Fibroblast of lung (primary cell): ENCODE results near the gene SPI1. TPM values are rescaled to one million over a fixed set of nuclear protein-coding genes. Genes with fewer than 3 reads are reported as not detected.
"Not testable (repeated sequence)": the region's sequence is repeated elsewhere in the genome, so short reads cannot be mapped to it uniquely, and the experiment has no call there.

ENCODE experiments used
- DNase-seq, 2 donors: peaks; one replicate each; pipeline versions ENCODE4 v3.0.0 to v3.0.0-alpha.2; 2010; ENCODE audit warnings: low read depth in 2 of 2
- H2AFZ ChIP-seq: 2 replicates; pipeline ENCODE4 v1.5.1; 2012; ENCODE audit warnings: low read length, control low read depth, inconsistent platforms
- H3K27ac ChIP-seq: 2 replicates; pipeline ENCODE4 v1.5.1; 2011; ENCODE audit warnings: low read length, control low read depth; ENCODE audit not compliant: insufficient read depth
- H3K27me3 ChIP-seq: 2 replicates; pipeline ENCODE4 v1.5.1; 2011; ENCODE audit warnings: mild to moderate bottlenecking, low read length; ENCODE audit not compliant: control insufficient read depth, insufficient read depth
- H3K36me3 ChIP-seq: 2 replicates; pipeline ENCODE4 v1.5.1; 2011; ENCODE audit warnings: low read length; ENCODE audit not compliant: control insufficient read depth, insufficient read depth
- H3K4me1 ChIP-seq: 2 replicates; pipeline ENCODE4 v1.5.1; 2011; ENCODE audit warnings: low read length; ENCODE audit not compliant: control insufficient read depth, insufficient read depth; ENCODE audit errors: extremely low read depth
- H3K4me2 ChIP-seq: 2 replicates; pipeline ENCODE4 v1.5.1; 2011; ENCODE audit warnings: low read length, control low read depth; ENCODE audit not compliant: insufficient read depth; ENCODE audit errors: extremely low read depth
- H3K4me3 ChIP-seq, 4 experiments: fragments of 200-600 bp in 1 of 4; sonication (generic) in 1 of 4; replicated peaks in 1 of 4; 2 replicates each; pipeline ENCODE4 v1.5.1; 2011 to 2016; ENCODE audit warnings: low read length in 4 of 4, low read depth in 3 of 4, mild to moderate bottlenecking in 3 of 4, control low read depth in 2 of 4, inconsistent platforms in 1 of 4, mixed read lengths in 1 of 4; ENCODE audit not compliant: insufficient read depth in 1 of 4; ENCODE audit errors: control extremely low read depth in 1 of 4
- H3K79me2 ChIP-seq: 2 replicates; pipeline ENCODE4 v1.5.1; 2012; ENCODE audit warnings: mild to moderate bottlenecking, low read length, inconsistent platforms; ENCODE audit not compliant: control insufficient read depth, insufficient read depth
- H3K9ac ChIP-seq: 2 replicates; pipeline ENCODE4 v1.5.1; 2011; ENCODE audit warnings: mild to moderate bottlenecking, low read length, control low read depth; ENCODE audit not compliant: insufficient read depth
- H3K9me3 ChIP-seq: 2 replicates; pipeline ENCODE4 v1.5.1; 2012; ENCODE audit warnings: low read depth, low read length; ENCODE audit not compliant: control insufficient read depth, insufficient read depth
- H4K20me1 ChIP-seq: 2 replicates; pipeline ENCODE4 v1.5.1; 2011; ENCODE audit warnings: low read length; ENCODE audit not compliant: control insufficient read depth, insufficient read depth; ENCODE audit errors: extremely low read depth
- EZH2 ChIP-seq: IDR thresholded peaks from 2 replicates; pipeline ENCODE4 v1.5.1; 2012; ENCODE audit warnings: low read length, control low read depth, mild to moderate bottlenecking; ENCODE audit errors: missing control alignments
- polyA plus RNA-seq, 2 donors: library from polyadenylated mRNA; depleted of rRNA in 1 of 2; stranded (reverse) in 1 of 2; unstranded in 1 of 2; fragments of >200 nt; gene quantifications; 2 replicates each; pipeline ENCODE4 v1.2.1, GENCODE V29; 2011 to 2012; ENCODE audit warnings: missing spikeins in 1 of 2
- total RNA-seq: library from RNA; depleted of rRNA; stranded (reverse); fragments of >200 nt; gene quantifications from 2 replicates; pipeline ENCODE4 v1.2.1, GENCODE V29; 2014
- TF ChIP-seq, protein P1 (sequence below), 2 donors: IDR thresholded peaks in 1 of 2; conservative IDR thresholded peaks in 1 of 2; 1 replicate in 1 of 2; 2 replicates in 1 of 2; pipeline ENCODE4 v1.5.1; 2011 to 2012; ENCODE audit warnings: low read length in 2 of 2, control low read depth in 1 of 2, inconsistent platforms in 1 of 2, low read depth in 1 of 2, mild to moderate bottlenecking in 1 of 2

Gene SPI1
- total and polyA plus RNA-seq, 2 donors (not counting 1 experiment from before 2014, with no cell fraction given) = not detected

DNA sequence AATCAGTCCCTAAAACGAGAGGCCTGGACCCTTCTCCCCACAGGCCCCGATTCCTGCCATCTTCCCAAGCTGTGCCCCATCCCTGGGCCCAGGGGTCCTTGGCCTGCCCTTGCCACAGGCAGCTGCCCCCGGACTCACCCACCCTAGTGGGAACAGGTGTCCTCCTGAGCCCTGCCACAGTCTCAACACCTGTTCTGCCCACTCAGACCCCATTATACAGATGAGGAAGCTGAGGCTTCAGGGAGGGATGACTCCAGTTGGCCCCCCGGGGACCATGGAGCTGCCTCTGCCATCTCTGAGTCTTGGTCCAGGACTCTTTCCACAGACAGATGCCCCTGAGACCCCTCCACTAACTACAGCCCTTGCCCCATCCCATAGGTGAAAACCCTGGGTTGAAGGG, 41.8 kb downstream of the SPI1 start:
- no peaks in the 10 kb centered on the region for H3K27me3 ChIP-seq
- H3K36me3 ChIP-seq = no peaks in the 10 kb centered on the region
- no peak overlapping the region for H3K27ac ChIP-seq
- H3K79me2 ChIP-seq = no peaks in the 10 kb centered on the region
- no peaks in the 10 kb centered on the region for H3K9me3 ChIP-seq
- no peak overlapping the region for H3K4me2 ChIP-seq
- H3K4me3 ChIP-seq = no peak overlapping the region
- H2AFZ ChIP-seq = no peak overlapping the region
- H3K4me1 ChIP-seq = no peaks in the 10 kb centered on the region
- DNase-seq = no peak
- H3K9ac ChIP-seq = no peak overlapping the region
- H4K20me1 ChIP-seq = no peaks in the 10 kb centered on the region
- TF ChIP-seq, protein P1, sequence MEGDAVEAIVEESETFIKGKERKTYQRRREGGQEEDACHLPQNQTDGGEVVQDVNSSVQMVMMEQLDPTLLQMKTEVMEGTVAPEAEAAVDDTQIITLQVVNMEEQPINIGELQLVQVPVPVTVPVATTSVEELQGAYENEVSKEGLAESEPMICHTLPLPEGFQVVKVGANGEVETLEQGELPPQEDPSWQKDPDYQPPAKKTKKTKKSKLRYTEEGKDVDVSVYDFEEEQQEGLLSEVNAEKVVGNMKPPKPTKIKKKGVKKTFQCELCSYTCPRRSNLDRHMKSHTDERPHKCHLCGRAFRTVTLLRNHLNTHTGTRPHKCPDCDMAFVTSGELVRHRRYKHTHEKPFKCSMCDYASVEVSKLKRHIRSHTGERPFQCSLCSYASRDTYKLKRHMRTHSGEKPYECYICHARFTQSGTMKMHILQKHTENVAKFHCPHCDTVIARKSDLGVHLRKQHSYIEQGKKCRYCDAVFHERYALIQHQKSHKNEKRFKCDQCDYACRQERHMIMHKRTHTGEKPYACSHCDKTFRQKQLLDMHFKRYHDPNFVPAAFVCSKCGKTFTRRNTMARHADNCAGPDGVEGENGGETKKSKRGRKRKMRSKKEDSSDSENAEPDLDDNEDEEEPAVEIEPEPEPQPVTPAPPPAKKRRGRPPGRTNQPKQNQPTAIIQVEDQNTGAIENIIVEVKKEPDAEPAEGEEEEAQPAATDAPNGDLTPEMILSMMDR (conservative IDR thresholded peaks at IDR 0.05 in 1 of 2, IDR thresholded peaks at IDR 0.05 in 1 of 2; ENCODE audit: low read depth in 1 of 2, low read length in 2 of 2) = no peak
- TF ChIP-seq EZH2 = no peak

- Histone ChIP-seq H4K20me1 (no peaks in the 10 kb centered on the region), H3K27me3 (no peaks in the 10 kb centered on the region)
These were observed 42.6 kb downstream of the SPI1 start for GRCh38 chr11:47335733-47336132.

DNA sequence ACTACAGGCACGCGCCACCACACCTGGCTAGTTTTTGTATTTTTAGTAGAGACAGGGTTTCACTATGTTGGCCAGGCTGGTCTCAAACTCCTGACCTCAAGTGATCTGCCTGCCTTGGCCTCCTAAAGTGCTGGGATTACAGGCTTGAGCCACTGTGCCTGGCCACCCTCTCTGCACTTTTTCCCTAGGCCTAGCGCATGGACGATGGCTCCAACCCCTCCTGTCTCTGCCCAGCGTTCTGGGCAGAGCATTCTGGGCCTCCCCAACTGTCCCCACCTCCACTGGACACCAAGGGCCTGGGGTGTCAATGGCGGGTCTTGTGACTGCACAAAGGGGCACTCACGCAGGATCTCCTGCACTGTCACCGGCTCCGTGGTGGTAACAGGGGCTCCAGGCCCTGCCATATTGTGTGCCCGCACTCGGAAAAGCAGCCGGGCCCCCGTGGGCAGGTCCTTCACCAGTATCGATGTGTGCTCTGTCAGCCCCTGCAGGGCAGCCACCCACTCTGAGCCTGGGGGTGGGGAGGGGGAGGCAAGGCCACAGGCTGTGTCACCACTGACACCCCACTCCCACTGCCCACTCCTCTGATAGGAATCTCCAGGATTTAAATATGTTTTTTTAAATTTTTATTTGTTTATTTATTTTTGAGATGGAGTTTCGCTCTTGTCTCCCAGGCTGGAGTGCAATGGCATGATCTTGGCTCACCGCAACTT, 43.5 kb downstream of the SPI1 start:
- H2AFZ ChIP-seq, H3K9ac ChIP-seq, H3K79me2 ChIP-seq, H3K27ac ChIP-seq, H3K4me2 ChIP-seq, DNase-seq, H3K36me3 ChIP-seq, H3K9me3 ChIP-seq, H3K4me1 ChIP-seq, H3K4me3 ChIP-seq, H4K20me1 ChIP-seq, H3K27me3 ChIP-seq: not testable (repeated sequence)

More at GRCh38 chr11:47335733-47336132, 42.6 kb downstream of the SPI1 start:
- no peak for TF ChIP-seq EZH2
- TF ChIP-seq, protein P1 (conservative IDR thresholded peaks at IDR 0.05 in 1 of 2, IDR thresholded peaks at IDR 0.05 in 1 of 2; ENCODE audit: low read depth in 1 of 2, low read length in 2 of 2) = no peak
- H3K27ac ChIP-seq = no peak overlapping the region
- no peaks in the 10 kb centered on the region for H3K9me3 ChIP-seq
- H3K4me2 ChIP-seq = no peak overlapping the region
- no peaks in the 10 kb centered on the region for H3K36me3 ChIP-seq
- DNase-seq = no peak
- no peaks in the 10 kb centered on the region for H3K4me1 ChIP-seq
- H2AFZ ChIP-seq = no peak overlapping the region
- H3K9ac ChIP-seq = no peak overlapping the region
- H3K79me2 ChIP-seq = no peaks in the 10 kb centered on the region
- no peak overlapping the region for H3K4me3 ChIP-seq
